ENCODE measurements around the gene FRMD4B.
"Not testable (repeated sequence)": the region's sequence is repeated elsewhere in the genome, so short reads cannot be mapped to it uniquely, and the experiment has no call there.

Gene FRMD4B

DNA sequence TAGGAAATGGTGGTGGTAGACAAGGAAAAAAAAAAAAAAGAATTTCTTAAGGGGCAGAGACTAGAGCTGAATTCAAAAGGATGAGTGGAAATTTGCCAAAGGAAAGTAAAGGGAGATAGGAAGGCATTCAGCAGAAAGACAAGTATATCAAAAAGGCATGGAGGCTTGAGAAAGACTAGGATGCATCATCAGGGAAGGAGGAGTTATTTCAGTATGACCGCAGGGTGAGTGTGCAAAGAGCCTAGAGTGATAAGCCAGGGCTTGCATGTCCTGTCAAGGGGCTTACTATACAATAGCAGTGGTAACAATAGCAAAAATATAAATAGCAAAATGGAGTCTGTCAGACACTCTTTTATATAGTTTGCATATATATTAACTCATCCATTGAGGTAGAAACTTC lies 112.0 kb downstream of the FRMD4B start:
- DNase-seq: no peak

DNA sequence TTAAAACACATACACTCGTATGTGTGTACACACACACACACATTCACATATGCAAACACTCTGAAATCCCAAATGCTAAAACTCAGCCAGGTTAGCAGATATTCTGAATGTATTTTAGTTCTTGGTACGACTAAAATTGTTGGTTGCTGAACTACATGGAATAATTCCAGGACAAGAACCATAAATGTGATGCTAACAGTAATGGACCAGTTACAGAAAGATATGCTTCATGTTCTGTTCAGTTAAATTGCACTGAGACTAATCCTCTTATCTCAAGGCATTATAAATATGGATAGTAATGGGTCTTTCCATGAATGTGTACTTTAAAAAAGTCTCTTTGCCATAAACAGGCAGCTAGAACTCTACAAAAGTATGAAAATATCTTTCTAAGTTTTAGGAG lies 113.3 kb downstream of the FRMD4B start:
- no peak for DNase-seq

DNA sequence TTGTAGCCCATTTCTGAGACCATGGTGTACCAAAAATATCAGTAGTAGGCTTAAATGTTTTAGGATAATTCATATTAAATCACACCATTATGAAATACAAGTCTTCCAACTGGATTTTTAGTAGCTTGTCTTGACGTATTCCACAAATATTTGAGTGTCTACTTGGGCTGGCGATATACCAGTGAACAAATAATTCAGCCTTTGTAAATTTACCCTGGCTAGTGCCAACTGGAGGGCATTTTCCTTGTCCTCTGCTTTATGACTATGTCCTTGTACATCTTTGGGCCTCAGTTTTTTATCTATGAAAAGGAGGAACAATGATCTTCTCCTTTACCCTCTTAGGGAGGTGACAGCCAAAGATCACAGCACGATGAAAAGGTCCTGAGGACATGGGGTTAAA lies 114.8 kb downstream of the FRMD4B start:
- no peak for DNase-seq

DNA sequence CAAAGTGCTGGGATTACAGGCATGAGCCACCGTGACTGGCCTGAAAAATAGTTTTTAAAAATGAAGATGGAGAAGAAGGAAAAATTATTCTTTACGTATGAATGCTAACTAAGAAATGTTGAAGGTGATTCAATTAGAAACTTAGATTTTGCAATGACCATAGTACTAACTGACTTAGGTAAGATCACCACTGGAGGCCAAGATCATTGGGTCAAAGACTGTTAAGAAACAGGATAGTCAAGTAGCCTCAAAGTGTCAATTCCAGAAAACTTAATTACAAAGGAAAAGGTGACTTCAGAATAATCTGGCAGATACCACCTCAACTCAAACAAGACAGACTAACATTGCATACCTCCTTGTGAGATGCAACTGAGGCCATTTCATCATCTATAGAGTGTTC lies 119.3 kb downstream of the FRMD4B start:
- no peak for DNase-seq

DNA sequence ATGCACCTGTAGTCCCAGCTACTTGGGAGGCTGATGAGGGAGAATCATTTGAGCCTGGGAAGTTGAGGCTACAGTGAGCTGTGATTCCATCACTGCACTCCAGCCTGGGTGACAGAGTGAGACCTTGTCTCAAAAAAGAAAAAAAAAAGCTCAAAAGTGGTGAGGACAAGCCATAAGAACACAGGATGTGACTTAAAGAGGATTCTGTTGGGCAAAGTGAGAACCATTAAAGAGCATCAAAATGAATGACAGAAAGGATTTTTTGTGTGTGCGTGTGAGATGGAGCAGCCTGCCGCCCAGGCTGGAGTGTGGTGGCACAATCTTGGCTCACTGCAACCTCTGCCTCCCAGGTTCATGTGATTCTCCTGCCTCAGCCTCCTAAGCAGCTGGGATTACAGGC lies 119.8 kb downstream of the FRMD4B start:
- not testable (repeated sequence) for DNase-seq

DNA sequence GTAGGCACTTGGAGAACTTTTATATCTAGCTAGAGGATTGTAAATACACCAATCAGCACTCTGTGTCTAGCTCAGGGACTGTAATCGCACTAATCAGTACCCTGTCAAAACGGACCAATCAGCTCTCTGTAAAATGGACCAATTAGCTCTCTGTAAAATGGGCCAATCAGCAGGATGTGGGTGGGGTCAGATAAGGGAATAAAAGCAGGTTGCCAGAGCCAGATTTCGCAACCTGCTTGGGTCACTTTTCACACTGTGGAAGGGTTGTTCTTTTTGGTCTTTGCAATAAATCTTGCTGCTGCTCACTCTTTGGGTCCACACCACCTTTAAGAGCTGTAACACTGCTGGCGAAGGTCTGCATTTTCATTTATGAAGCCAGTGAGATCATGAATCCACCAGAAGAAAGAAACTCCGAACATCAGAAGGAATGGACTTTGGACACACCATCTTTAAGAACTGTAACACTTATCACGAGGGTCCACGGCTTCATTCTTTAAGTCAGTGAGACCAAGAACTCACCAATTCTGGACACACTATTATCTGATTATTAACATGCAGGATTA lies 125.0 kb downstream of the FRMD4B start:
- DNase-seq: not testable (repeated sequence)

DNA sequence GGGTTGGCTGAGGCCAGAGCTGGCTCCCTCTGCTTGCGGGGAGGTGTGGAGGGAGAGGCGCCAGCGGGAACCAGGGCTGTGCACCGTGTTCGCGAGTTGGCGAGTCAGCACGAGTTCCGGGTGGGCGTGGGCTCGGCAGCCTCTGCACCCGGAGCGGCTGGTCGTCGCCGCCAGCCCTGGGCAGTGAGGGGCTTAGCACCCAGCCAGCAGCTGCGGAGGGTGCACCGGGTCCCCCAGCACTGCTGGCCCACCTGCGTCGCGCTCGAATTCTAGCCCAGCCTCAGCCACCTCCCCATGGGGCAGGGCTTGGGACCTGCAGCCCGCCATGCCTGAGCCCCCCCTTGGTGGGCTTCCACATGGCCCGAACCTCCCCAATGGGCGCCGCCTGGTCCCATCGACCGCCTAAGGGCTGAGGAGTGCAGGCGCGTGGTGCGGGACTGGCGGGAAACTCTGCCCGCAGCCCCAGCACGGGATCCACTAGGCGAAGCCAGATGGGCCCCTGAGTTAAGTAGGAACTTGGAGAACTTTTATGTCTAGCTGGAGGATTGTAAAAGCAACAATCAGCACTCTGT lies 125.6 kb downstream of the FRMD4B start:
- DNase-seq: no peak

DNA sequence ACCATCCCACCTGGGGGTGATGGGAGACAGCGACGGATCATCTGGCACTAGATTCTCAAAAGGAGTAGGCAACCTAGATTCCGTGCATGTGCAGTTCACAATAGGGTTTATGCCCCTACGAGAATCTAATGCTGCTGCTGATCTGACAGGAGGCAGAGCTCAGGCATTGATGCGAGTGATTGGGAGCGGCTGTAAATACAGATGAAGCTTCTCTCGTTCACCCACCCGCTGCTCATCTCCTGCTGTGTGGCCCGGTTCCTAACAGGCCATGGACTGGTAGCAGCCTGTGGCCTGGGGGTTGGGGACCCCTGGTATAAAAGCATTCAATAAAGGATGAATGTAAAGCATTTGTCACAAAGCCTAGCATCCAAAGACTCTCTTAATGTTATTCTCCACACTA lies 126.8 kb downstream of the FRMD4B start:
- no peak for DNase-seq

DNA sequence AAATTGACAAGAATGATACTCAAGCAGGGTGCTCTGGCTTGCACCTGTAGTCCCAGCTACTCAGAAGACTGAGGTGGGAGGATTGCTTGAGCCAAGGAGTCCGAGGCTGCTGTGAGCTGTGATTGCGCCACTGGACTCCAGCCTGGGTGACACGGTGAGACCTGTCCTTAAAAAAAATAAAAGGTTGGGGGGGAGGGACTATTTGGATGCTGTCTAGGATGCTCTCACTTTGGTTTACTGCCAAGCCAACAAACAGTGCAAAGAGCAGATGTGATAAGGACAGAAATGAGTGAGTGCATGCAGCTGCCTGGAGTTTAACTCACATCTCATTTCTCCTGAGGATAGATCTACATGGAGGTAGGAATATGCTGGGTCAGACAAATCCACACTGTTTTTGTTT lies 130.0 kb downstream of the FRMD4B start:
- DNase-seq: no peak

DNA sequence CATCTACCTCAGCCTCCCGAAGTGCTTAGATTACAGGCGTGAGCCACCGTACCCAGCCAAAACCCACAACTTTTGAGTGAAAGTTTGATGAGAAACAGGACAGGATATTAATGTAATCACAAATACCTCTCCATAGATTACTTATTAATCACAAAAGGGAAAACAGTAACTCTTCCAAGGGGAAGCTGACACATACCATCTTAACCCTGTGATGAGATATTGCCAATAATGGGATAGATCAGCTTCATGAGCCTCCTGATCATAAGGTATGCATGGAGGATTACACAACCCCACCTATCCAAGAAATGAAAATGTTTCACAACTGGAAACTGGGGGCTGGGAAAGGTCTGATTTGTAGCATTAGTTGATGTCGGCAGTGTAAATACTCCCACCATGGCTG lies 131.5 kb downstream of the FRMD4B start:
- no peak for DNase-seq

DNA sequence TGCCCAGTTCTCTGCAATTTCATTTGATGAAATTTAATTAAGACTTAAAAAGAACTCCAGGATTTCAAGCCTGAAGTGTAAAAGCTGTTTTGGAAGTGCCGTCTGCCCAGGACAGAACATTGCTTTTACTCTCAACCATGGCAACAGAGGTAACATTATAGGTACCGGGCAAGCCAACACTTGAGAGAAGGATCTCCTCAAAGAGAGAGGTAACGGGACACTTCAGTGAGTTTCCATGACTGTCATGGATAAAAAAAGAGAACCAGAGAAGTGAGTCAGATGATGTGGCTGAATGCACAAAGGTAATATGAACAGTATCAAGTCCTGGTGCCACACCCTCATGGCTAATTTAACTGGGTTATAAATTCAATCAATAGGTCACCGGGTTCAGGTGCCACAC lies 133.3 kb downstream of the FRMD4B start:
- no peak for DNase-seq

DNA sequence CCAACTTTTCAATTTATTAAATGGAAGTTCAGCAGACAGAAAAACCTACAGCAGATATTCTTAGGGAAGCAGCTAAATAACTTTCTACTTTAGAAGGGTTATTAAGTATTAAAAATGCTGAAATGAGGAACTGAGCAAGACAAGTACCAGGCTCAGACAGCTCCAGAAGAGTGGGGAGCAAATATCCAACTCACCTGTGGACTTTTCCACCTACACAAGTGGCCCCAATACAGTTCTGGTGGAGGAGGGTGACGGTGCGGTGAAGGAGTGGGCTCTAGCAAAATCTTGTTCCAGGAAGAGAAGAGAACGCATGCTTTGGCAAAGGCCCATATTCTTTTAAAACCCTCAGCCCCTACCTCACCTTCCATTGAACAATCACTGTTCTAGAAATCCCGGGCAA lies 133.7 kb downstream of the FRMD4B start:
- DNase-seq: no peak

DNA sequence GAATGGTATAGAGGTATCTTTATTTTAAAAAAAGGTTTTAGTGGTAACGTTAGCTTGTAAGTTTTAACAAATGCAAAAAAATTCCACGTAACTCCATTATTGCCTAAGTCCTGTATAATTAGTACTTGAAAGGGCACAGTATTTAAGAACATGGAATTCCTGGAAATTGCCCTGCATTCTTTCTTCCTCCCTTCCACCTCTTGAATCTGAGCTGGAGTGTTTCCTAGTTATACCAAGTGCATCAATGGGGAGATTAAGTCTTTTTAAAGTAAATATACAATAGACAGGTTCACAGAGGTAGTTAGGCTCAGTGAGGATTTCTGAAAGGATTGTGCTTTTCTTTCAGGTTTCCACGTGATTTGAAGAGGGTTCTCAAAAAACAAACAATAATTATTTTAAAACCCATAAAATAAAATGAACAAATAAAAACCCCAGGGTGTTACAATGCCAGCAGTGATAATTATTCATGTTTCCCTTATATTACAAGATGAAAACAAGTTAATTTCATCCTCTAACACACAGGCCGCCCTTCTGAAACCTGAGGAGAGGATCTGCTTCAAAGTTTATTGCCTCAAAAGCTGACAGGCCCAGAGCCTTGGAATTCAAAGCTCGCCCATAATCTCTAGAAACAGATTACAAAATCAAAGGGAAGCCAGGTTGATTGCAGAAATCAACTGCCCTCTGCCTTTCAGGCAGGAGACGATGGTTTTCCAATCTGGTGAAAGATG lies 134.6 kb downstream of the FRMD4B start:
- no peak for DNase-seq

DNA sequence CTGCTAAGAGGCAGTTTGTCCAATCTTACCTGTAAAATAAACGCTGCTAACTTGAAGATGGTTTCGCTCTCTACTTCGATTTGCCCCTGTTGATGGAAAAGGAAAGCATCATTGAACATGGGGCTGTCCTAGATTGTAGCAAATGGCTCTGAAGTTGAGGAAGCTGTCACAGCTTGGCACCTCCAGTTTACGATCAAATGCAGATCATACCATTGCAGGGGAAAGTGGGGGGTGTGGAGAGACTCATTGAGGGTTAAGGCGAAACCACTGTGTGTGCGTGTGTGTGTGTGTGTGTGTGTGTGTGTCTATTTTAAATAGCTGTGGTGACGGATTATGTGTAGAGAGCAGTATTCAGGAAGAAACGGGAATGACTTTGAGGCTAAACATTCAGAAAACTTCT lies 135.9 kb downstream of the FRMD4B start:
- DNase-seq: no peak

DNA sequence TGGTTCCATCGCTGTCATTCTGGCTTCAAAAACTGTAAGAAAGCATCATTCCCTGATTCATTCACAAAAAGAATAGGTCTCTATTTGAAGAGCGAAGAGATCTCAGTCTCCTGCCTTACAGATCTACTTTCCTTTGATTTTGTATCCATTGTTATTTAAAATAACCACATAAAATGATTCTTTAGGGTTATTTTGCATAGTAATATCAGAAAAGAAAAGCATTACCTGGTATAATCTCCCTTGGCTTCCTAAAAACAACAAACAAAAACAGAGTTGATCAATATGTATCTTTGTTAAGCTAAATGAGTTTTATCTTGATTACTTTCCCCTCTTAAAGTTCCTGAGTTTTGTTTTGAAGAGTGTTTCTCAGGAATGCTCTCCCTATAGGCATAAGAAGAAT lies 136.9 kb downstream of the FRMD4B start:
- DNase-seq: no peak

DNA sequence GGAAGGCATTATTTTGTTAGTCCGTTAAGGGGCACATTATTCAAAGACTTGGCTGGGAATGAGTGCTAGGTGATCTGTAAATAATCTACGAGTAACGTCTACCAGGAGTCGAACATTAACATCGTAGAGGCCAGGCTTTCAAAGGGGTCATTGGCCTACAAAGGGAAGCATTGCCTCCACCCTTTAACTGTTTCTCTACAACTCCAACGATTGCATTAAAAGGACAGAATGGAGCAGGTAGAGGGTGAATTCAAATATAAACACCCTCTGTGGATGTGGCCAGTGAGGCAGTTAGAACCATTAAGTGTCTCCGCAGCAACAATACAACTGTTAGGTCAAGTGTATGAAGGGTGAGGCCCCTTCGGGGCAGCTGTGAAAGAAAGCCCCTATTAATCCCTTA lies 137.5 kb downstream of the FRMD4B start:
- DNase-seq: no peak

DNA sequence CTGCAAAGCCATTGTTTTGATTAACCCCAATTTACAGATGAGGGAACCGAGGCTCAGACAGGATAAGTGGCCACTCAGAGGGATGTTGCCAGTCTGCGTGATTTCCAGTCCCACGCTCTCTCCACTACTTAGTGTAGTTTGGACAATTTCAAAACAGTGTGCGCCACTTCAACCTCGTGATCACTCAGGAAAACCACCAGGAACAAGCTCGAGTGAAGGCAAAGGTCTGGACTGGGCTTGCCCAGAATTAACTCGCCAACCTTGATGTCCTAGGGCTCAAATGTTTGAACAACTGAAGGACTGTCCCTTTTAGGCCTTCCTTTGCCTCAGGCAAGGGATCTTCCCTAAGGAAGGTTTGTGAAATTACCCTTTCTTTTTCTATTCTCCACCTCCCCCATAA lies 139.3 kb downstream of the FRMD4B start:
- DNase-seq: no peak

DNA sequence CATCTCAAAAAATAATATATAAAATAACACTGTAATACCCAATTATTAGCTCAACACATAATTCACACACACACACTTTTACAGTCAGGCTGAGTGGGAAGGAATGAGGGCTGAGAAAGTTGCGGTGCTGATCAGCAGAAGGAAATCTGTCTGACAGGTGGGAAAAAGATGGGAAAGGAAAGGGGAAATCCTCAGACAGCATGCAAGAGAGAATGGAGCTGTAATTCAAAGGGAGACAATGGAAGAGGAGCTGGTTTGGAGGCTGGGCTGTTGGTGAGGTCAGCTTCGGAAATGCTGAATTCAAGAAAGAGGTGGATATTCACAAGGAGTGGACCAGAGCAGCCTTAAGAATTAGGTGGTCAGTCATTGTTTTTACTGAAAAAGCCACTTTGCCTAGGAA lies 141.8 kb downstream of the FRMD4B start:
- no peak for DNase-seq

DNA sequence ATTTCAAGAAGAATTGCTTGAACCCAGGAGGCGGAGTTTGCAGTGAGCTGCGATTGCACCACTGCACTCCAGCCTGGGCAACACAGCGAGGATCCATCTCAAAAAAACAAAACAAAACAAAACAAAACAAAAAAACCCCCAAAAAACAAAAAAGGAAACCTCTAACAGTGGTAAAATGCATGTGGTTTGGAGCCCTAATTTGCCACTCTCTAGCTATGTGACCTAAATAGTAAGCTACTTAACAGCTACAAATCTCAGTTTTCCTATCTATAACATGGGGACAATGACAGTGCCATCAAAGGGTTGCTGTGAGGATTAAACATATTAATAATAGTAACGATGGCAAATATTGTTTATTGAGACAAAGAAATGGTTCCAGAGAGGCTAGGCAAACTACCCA lies 144.1 kb downstream of the FRMD4B start:
- no peak for DNase-seq

DNA sequence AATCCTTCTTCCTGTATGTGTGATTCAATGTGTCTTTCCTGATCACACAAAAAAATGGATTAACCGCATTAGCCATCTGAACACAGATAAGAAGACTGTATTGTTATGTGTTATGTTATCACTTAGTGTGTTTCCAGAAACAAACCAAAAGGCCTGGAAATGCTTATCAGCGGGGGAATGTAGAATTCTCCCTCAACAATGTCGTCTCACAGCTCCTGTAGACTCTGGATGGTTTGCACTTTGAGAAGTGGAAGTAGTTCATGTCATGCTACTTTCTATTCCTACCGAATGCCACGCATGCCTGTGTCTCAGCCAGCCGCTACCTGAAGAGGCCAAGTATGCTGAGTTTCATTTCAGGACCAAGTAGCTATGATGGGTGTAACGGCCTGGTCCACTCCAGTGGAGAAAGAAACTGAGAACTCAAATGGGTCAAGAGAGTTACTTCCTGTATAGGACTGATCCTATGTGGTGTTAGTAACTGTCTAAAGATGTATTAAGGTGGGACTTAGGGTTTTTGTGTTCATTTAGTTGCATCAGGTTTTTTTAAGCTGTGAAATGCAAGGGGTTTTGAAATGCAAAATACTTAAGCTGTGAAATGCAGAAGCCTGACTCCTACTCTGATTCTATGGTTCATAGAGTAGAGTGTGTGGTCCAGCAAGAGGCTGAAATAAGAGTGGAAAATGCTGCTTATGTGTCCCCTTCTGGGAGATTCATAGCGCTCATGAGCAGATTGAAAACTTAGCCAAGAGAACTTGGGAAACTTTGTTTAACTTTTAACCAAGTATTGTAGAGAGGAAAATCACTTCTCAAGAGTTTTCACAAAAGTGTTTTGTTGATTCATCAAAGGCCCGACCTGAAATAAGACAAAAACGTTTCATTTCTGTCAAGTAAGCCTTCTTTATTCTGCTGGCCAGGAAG lies 145.0 kb downstream of the FRMD4B start:
- no peak for DNase-seq

DNA sequence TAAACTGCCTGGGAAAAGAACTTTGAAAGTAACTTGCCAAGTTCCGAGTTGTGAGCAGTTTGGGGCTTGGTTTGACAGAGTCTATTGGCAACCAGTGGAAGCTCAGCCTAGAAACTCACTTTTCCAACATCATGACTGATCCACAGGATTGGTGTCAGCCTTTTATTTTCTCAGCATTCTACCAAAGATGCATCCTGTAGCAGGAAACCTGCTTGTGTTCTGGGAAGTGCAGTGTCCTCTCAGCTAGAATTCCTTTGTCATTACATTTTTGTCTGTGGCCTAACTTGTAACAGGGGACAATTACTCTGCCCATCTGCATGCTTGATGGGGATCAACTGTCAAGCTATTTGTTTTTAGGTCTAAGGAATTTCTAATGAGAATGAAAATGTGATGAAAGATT lies 146.8 kb downstream of the FRMD4B start:
- DNase-seq: no peak

DNA sequence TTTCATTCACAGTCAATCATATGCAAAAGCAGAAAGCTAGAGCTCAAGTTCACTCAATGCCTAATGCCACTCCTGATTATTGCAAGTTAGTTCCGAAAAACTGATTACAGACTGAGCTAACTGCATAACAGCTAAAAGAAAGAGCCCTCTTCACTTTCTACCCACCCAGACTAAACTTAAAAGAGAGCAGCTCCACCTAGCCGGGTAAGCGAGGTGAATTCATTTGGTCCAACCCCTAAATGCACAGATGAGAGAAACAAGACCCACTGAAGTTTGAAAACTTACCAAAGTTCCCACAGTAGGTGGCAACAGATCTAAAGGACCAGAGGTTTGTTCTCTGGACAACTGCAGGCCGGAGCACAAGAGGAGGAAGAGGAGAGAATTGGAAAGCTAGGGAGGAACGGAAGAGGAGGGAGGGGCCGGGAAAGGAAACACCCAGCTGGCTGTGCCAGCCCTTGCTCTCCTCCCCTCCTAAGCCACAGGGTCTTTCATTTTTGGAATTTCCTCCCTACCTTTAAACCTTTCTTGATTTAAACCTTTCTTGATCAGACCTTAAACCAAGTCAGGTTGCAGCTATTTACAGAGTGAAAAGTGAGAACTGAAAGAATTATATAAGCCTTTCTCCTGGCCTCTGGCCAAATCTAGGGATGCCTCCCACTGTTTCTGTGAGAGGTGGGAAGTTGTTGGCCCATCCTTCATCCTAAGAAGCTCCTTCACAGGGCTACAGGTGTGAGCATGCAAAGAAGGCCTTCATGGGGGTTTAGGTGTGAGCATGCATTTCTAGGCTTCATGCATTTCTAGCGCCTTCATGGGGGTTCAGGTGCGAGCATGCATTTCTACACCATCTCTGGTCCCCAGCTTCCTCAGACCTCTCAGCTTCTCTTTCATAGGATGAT lies 148.8 kb downstream of the FRMD4B start:
- DNase-seq: no peak

DNA sequence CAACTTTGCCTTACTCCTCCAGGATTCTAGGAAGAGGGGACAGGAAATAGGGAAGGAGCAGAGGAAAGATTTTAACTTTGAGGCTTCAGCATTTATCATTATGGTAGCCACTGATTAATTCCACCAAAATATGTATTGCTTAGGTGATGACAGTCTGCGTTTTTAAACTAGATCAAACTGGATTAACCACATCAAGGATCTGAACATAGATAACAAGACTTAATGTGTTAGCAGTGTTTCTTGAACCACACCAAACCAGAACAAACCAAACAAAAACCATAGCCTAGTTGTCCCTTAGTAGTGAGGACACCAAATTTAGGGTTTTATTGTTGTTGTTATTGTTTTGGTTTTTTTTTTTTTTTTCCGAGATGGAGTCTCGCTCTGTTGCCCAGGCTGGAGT lies 150.0 kb downstream of the FRMD4B start:
- no peak for DNase-seq

Data from GF-D8 (cell line).